ENCODE data around the gene KCNE1. TPM values are rescaled to one million over a fixed set of nuclear protein-coding genes. Genes with fewer than 3 reads are reported as not detected.

The KCNE1 gene
- 1 to 10 TPM in 1 of 2 donors, under 1 TPM in 1; 0.78 to 3.8 TPM for total RNA-seq

- Histone ChIP-seq H3K36me3 (peaks cover 13% of the 10 kb centered on the region), H3K4me1 (peaks cover 0 to 28% of the 10 kb centered on the region in 2 donors), H3K4me3 (peak within 1 kb of the TSS in 1 of 2 donors; percentile 7), H3K27ac (peak within 1 kb of the TSS; percentile 23 to 46), H3K9me3 (no peaks in the 10 kb centered on the region), H3K27me3 (no peaks in the 10 kb centered on the region)
- DNase-seq (ENCODE audit: low spot score): peak; percentile 71
- TF ChIP-seq, protein P1, sequence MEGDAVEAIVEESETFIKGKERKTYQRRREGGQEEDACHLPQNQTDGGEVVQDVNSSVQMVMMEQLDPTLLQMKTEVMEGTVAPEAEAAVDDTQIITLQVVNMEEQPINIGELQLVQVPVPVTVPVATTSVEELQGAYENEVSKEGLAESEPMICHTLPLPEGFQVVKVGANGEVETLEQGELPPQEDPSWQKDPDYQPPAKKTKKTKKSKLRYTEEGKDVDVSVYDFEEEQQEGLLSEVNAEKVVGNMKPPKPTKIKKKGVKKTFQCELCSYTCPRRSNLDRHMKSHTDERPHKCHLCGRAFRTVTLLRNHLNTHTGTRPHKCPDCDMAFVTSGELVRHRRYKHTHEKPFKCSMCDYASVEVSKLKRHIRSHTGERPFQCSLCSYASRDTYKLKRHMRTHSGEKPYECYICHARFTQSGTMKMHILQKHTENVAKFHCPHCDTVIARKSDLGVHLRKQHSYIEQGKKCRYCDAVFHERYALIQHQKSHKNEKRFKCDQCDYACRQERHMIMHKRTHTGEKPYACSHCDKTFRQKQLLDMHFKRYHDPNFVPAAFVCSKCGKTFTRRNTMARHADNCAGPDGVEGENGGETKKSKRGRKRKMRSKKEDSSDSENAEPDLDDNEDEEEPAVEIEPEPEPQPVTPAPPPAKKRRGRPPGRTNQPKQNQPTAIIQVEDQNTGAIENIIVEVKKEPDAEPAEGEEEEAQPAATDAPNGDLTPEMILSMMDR (IDR thresholded peaks at IDR 0.05): no peak
These were observed at the start of gene KCNE1 for GRCh38 chr21:34511787-34512455. Gene KCNE1, minus strand, starts transcription at chr21:34512210. Its CDS starts 62,576 bp downstream, at chr21:34449634.

- Histone ChIP-seq H3K27me3 (no peaks in the 10 kb centered on the region), H3K27ac (no peak overlapping the region), H3K36me3 (no peaks in the 10 kb centered on the region), H3K9me3 (no peaks in the 10 kb centered on the region), H3K4me1 (peaks cover 0 to 15% of the 10 kb centered on the region in 2 donors), H3K4me3 (no peak overlapping the region)
- no peak for DNase-seq (ENCODE audit: low spot score)
- TF ChIP-seq, protein P1 (IDR thresholded peaks at IDR 0.05): no peak
These were observed 49.8 kb upstream of the KCNE1 start for GRCh38 chr21:34561806-34562205.

GRCh38 chr21:34560609-34561008 is 48.6 kb upstream of the KCNE1 start:
- DNase-seq (ENCODE audit: low spot score): no peak
- Histone ChIP-seq H3K9me3 (no peaks in the 10 kb centered on the region), H3K4me3 (no peak overlapping the region), H3K27me3 (no peaks in the 10 kb centered on the region), H3K36me3 (no peaks in the 10 kb centered on the region), H3K4me1 (peaks cover 0 to 10% of the 10 kb centered on the region in 2 donors), H3K27ac (no peak overlapping the region)
- TF ChIP-seq, protein P1 (IDR thresholded peaks at IDR 0.05): no peak

GRCh38 chr21:34560021-34560420 is 48.0 kb upstream of the KCNE1 start:
- H3K27me3 ChIP-seq: no peaks in the 10 kb centered on the region
- DNase-seq (ENCODE audit: low spot score): no peak
- no peak overlapping the region for H3K27ac ChIP-seq
- no peaks in the 10 kb centered on the region for H3K36me3 ChIP-seq
- no peaks in the 10 kb centered on the region for H3K9me3 ChIP-seq
- TF ChIP-seq, protein P1 (IDR thresholded peaks at IDR 0.05): no peak
- no peak overlapping the region for H3K4me3 ChIP-seq
- H3K4me1 ChIP-seq: peaks cover 0 to 5% of the 10 kb centered on the region in 2 donors

GRCh38 chr21:34559089-34559631 is 47.1 kb upstream of the KCNE1 start:
- Histone ChIP-seq H3K27me3 (no peaks in the 10 kb centered on the region), H3K27ac (no peak overlapping the region)
- TF ChIP-seq, protein P1 (IDR thresholded peaks at IDR 0.05): no peak

More at GRCh38 chr21:34559089-34559631, 47.1 kb upstream of the KCNE1 start:
- DNase-seq (ENCODE audit: low spot score): no peak
- Histone ChIP-seq H3K4me3 (no peak overlapping the region), H3K36me3 (no peaks in the 10 kb centered on the region), H3K9me3 (no peaks in the 10 kb centered on the region), H3K4me1 (no peaks in the 10 kb centered on the region)

Measured in right atrium auricular region (tissue), 2 donors.